HCT116 (cell line): ENCODE measurements around the gene RET.

Experiments used
- CTCF ChIP-seq, 3 experiments: fragments of 200-600 bp in 1 of 3; sonication (generic) in 1 of 3; IDR thresholded peaks in 2 of 3; conservative IDR thresholded peaks in 1 of 3; 2 replicates each; pipeline ENCODE4 v1.5.1; 2012 to 2017; ENCODE audit warnings: low read depth in 2 of 3, low read length in 2 of 3, antibody characterized with exemption in 1 of 3, borderline replicate concordance in 1 of 3, control low read depth in 1 of 3, mild to moderate bottlenecking in 1 of 3, mixed read lengths in 1 of 3, mixed run types in 1 of 3, moderate library complexity in 1 of 3; ENCODE audit not compliant: insufficient read depth in 1 of 3
- EGR1 ChIP-seq: IDR thresholded peaks from 2 replicates; pipeline ENCODE4 v1.6.1; 2012; ENCODE audit warnings: low read depth
- EZH2 ChIP-seq: fragments of 200-600 bp; sonication (generic); IDR thresholded peaks from 2 replicates; pipeline ENCODE4 v1.6.1; 2017; ENCODE audit warnings: antibody characterized with exemption, mixed run types
- POLR2A ChIP-seq: IDR thresholded peaks from 2 replicates; pipeline ENCODE4 v1.7.0; 2011; ENCODE audit warnings: borderline replicate concordance; ENCODE audit not compliant: insufficient read depth, insufficient read length; ENCODE audit errors: extremely low read depth
- POLR2AphosphoS5 ChIP-seq: IDR thresholded peaks from 2 replicates; pipeline ENCODE4 v1.6.1; 2011; ENCODE audit warnings: mild to moderate bottlenecking, low read depth, low read length, moderate library complexity
- RAD21 ChIP-seq: IDR thresholded peaks from 2 replicates; pipeline ENCODE4 v1.6.1; 2012; ENCODE audit warnings: low read depth, mild to moderate bottlenecking
- TCF7L2 ChIP-seq: IDR thresholded peaks from 2 replicates; pipeline ENCODE4 v1.7.0; 2011; ENCODE audit warnings: borderline replicate concordance, inconsistent platforms; ENCODE audit not compliant: insufficient read depth, insufficient read length; ENCODE audit errors: extremely low read depth
- YY1 ChIP-seq: IDR thresholded peaks from 2 replicates; pipeline ENCODE4 v1.6.1; 2011; ENCODE audit warnings: low read length, low read depth, moderate library complexity, mild to moderate bottlenecking; ENCODE audit not compliant: insufficient replicate concordance; ENCODE audit errors: extremely low read depth
- ZBTB33 ChIP-seq: IDR thresholded peaks from 2 replicates; pipeline ENCODE4 v1.6.1; 2011; ENCODE audit warnings: mild to moderate bottlenecking, low read length, moderate library complexity; ENCODE audit not compliant: insufficient replicate concordance; ENCODE audit errors: extremely low read depth
- ZFX ChIP-seq: fragments of 450-650 bp; IDR thresholded peaks from 2 replicates; pipeline ENCODE4 v1.6.1; 2017

- no peak for TF ChIP-seq CTCF (IDR thresholded peaks at IDR 0.05 in 2 of 3, conservative IDR thresholded peaks at IDR 0.05 in 1 of 3; ENCODE audit: borderline replicate concordance in 1 of 3, insufficient read depth in 1 of 3, low read depth in 2 of 3, low read length in 2 of 3)
- no peak for TF ChIP-seq POLR2A
- TF ChIP-seq POLR2AphosphoS5, result no peak
- no peak for TF ChIP-seq ZFX
- no peak for TF ChIP-seq EZH2
- no peak for TF ChIP-seq YY1
- TF ChIP-seq RAD21, result no peak
- no peak for TF ChIP-seq EGR1
- no peak for TF ChIP-seq TCF7L2
- TF ChIP-seq ZBTB33, result no peak
Observed at GRCh38 chr10:43134126-43134905, 57.4 kb downstream of the RET start.
